ENCODE data around the gene UBA7. TPM values are rescaled to one million over a fixed set of nuclear protein-coding genes. Genes with fewer than 3 reads are reported as not detected.

The UBA7 gene, protein sequence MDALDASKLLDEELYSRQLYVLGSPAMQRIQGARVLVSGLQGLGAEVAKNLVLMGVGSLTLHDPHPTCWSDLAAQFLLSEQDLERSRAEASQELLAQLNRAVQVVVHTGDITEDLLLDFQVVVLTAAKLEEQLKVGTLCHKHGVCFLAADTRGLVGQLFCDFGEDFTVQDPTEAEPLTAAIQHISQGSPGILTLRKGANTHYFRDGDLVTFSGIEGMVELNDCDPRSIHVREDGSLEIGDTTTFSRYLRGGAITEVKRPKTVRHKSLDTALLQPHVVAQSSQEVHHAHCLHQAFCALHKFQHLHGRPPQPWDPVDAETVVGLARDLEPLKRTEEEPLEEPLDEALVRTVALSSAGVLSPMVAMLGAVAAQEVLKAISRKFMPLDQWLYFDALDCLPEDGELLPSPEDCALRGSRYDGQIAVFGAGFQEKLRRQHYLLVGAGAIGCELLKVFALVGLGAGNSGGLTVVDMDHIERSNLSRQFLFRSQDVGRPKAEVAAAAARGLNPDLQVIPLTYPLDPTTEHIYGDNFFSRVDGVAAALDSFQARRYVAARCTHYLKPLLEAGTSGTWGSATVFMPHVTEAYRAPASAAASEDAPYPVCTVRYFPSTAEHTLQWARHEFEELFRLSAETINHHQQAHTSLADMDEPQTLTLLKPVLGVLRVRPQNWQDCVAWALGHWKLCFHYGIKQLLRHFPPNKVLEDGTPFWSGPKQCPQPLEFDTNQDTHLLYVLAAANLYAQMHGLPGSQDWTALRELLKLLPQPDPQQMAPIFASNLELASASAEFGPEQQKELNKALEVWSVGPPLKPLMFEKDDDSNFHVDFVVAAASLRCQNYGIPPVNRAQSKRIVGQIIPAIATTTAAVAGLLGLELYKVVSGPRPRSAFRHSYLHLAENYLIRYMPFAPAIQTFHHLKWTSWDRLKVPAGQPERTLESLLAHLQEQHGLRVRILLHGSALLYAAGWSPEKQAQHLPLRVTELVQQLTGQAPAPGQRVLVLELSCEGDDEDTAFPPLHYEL
- polyA plus RNA-seq (2.9 and 4.0 TPM in 2 replicates), polyA minus RNA-seq (2.0 and 2.2 TPM in 2 replicates)

DNA sequence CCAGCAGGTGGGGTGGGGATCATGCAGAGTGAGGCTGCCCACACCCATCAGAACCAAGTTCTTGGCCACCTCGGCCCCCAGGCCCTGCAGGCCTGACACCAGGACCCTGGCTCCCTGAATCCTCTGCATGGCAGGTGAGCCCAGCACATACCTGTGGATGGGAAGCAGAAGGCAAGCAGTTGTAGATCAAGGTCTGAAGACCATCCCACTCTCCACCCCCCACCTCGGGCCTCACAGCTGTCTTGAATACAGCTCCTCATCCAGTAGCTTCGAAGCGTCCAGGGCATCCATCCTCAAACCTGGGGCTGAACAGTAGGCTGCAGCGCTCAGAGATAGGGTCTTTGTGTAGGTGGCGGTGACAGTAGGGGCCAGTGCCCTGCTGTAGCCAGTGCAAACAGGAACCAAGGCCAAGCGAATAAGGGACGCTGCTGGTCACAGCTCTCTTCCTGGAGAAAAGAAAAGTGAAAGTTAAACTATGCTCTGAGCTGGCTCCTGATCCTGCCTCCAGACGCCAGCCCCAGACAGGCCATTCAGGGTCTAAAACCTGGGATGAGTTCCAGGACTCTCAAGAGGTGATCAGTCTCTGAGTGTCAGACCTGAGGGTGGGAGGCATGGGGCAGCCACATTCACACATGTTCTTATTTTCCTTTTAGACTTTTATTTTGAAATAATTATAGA is at the start of gene UBA7:
UBA7 (minus strand) TSS at position 457 of the 678 bp plus-strand sequence; CDS start at position 291, 166 bp downstream.
- Histone ChIP-seq H3K36me3 (ENCODE audit: insufficient read depth, low read length) (no peaks in the 10 kb centered on the region), H3K27ac (ENCODE audit: low read length) (no peak within 1 kb of the TSS)

More for the DNA sequence above, at the start of gene UBA7:
- Histone ChIP-seq H3K9me3 (ENCODE audit: low read length) (no peaks in the 10 kb centered on the region), H3K79me2 (replicated peaks; ENCODE audit: insufficient read depth, low read length) (no peaks in the 10 kb centered on the region), H3K27me3 (ENCODE audit: insufficient read depth, low read depth, low read length) (no peaks in the 10 kb centered on the region), H3K4me3 (ENCODE audit: low read length) (no peak within 1 kb of the TSS), H3K9ac (ENCODE audit: low read length) (no peak within 1 kb of the TSS), H3K4me2 (ENCODE audit: low read length) (no peak within 1 kb of the TSS), H4K20me1 (ENCODE audit: insufficient read depth) (no peaks in the 10 kb centered on the region), H3F3A (ENCODE audit: insufficient read depth, low read length, poor library complexity, severe bottlenecking) (no peaks in the 10 kb centered on the region), H3K9me2 (ENCODE audit: insufficient read depth, low read length) (no peaks in the 10 kb centered on the region), H2AFZ (ENCODE audit: low read depth, low read length) (no peak within 1 kb of the TSS)
- TF ChIP-seq EZH2 (IDR thresholded peaks at IDR 0.05; ENCODE audit: borderline replicate concordance, insufficient read depth, low read length, poor library complexity, severe bottlenecking) (no peak), SMC3 (conservative IDR thresholded peaks at IDR 0.05; ENCODE audit: poor library complexity) (no peak), POLR2AphosphoS5 (IDR thresholded peaks at IDR 0.05) (no peak), MXI1 (conservative IDR thresholded peaks at IDR 0.05; ENCODE audit: poor library complexity, severe bottlenecking) (no peak), EP300 (conservative IDR thresholded peaks at IDR 0.05; ENCODE audit: poor library complexity, severe bottlenecking) (no peak), TAF1 (IDR thresholded peaks at IDR 0.05; ENCODE audit: low read depth) (no peak), RAD21 (conservative IDR thresholded peaks at IDR 0.05) (no peak)
- TF ChIP-seq, protein P1, sequence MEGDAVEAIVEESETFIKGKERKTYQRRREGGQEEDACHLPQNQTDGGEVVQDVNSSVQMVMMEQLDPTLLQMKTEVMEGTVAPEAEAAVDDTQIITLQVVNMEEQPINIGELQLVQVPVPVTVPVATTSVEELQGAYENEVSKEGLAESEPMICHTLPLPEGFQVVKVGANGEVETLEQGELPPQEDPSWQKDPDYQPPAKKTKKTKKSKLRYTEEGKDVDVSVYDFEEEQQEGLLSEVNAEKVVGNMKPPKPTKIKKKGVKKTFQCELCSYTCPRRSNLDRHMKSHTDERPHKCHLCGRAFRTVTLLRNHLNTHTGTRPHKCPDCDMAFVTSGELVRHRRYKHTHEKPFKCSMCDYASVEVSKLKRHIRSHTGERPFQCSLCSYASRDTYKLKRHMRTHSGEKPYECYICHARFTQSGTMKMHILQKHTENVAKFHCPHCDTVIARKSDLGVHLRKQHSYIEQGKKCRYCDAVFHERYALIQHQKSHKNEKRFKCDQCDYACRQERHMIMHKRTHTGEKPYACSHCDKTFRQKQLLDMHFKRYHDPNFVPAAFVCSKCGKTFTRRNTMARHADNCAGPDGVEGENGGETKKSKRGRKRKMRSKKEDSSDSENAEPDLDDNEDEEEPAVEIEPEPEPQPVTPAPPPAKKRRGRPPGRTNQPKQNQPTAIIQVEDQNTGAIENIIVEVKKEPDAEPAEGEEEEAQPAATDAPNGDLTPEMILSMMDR (IDR thresholded peaks at IDR 0.05; ENCODE audit: poor library complexity, severe bottlenecking), result no peak
- TF ChIP-seq, protein P2, sequence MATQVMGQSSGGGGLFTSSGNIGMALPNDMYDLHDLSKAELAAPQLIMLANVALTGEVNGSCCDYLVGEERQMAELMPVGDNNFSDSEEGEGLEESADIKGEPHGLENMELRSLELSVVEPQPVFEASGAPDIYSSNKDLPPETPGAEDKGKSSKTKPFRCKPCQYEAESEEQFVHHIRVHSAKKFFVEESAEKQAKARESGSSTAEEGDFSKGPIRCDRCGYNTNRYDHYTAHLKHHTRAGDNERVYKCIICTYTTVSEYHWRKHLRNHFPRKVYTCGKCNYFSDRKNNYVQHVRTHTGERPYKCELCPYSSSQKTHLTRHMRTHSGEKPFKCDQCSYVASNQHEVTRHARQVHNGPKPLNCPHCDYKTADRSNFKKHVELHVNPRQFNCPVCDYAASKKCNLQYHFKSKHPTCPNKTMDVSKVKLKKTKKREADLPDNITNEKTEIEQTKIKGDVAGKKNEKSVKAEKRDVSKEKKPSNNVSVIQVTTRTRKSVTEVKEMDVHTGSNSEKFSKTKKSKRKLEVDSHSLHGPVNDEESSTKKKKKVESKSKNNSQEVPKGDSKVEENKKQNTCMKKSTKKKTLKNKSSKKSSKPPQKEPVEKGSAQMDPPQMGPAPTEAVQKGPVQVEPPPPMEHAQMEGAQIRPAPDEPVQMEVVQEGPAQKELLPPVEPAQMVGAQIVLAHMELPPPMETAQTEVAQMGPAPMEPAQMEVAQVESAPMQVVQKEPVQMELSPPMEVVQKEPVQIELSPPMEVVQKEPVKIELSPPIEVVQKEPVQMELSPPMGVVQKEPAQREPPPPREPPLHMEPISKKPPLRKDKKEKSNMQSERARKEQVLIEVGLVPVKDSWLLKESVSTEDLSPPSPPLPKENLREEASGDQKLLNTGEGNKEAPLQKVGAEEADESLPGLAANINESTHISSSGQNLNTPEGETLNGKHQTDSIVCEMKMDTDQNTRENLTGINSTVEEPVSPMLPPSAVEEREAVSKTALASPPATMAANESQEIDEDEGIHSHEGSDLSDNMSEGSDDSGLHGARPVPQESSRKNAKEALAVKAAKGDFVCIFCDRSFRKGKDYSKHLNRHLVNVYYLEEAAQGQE (IDR thresholded peaks at IDR 0.05; ENCODE audit: borderline replicate concordance), result no peak
